Tibial nerve (tissue), 4 donors: ENCODE measurements around the gene CD79A. TPM values are rescaled to one million over a fixed set of nuclear protein-coding genes. Genes with fewer than 3 reads are reported as not detected.

Experiments
- DNase-seq, 2 donors: peaks; one replicate each; pipeline ENCODE4 v3.0.0-alpha.2; 2019; ENCODE audit warnings: low spot score in 2 of 2
- H3K27ac ChIP-seq, 4 donors: fragments of 200-600 bp; sonication (generic) in 3 of 4; one replicate each; pipeline ENCODE4 v1.5.1; 2017 to 2019; ENCODE audit warnings: mild to moderate bottlenecking in 1 of 4
- H3K27me3 ChIP-seq, 2 donors: fragments of 200-600 bp; sonication (generic) in 1 of 2; one replicate each; pipeline versions ENCODE4 v1.5.1 to v1.6.0; 2017 to 2019
- H3K36me3 ChIP-seq, 3 donors: fragments of 200-600 bp; sonication (generic); one replicate each; pipeline ENCODE4 v1.5.1; 2018 to 2019
- H3K4me1 ChIP-seq, 4 donors: fragments of 200-600 bp; sonication (generic) in 3 of 4; one replicate each; pipeline ENCODE4 v1.5.1; 2017 to 2019
- H3K4me3 ChIP-seq, 4 donors: fragments of 200-600 bp; sonication (generic) in 3 of 4; one replicate each; pipeline ENCODE4 v1.5.1; 2017 to 2019; ENCODE audit warnings: mild to moderate bottlenecking in 1 of 4, moderate library complexity in 1 of 4
- H3K9me3 ChIP-seq, 4 donors: fragments of 200-600 bp; sonication (generic) in 3 of 4; one replicate each; pipeline ENCODE4 v1.5.1; 2017 to 2019
- EP300 ChIP-seq, 2 donors: sonication (generic); formaldehyde crosslinking; IDR thresholded peaks; one replicate each; pipeline ENCODE4 v1.6.1; 2017; ENCODE audit warnings: antibody characterized with exemption in 2 of 2, mild to moderate bottlenecking in 1 of 2
- POLR2A ChIP-seq, 2 donors: fragments of 450-650 bp; IDR thresholded peaks; one replicate each; pipeline ENCODE4 v1.6.1; 2017; ENCODE audit warnings: antibody characterized with exemption in 2 of 2, mild to moderate bottlenecking in 2 of 2, moderate library complexity in 2 of 2
- WGBS, 2 donors: methylation state at CpG; one replicate each; pipeline ENCODE4 v1.1.5; 2018; 5-methylcytosine and 5-hydroxymethylcytosine counted together
- total RNA-seq, 4 donors: library from RNA; depleted of rRNA; stranded (reverse); fragments of >200 nt; gene quantifications; one replicate each; pipeline ENCODE4 v1.1.0, GENCODE V29; 2016
- TF ChIP-seq, protein P1 (sequence below), 5 experiments: fragments of 200-600 bp in 3 of 5; fragments of 450-650 bp in 2 of 5; sonication (generic) in 3 of 5; IDR thresholded peaks; one replicate each; pipeline ENCODE4 v1.5.1; 2016 to 2019; ENCODE audit warnings: antibody characterized with exemption in 5 of 5, mild to moderate bottlenecking in 3 of 5, moderate library complexity in 2 of 5

CD79A gene
- total RNA-seq, 4 donors from 2014 or later, result not detected

- DNase-seq, result no peak
- Histone ChIP-seq H3K9me3 (no peaks in the 10 kb centered on the region), H3K4me1 (peaks cover 0 to 20% (median 8%) of the 10 kb centered on the region in 4 donors), H3K4me3 (no peak overlapping the region), H3K27ac (no peak overlapping the region), H3K36me3 (peaks cover 0 to 4% (median 0%) of the 10 kb centered on the region in 3 donors), H3K27me3 (peaks cover 8 to 95% of the 10 kb centered on the region in 2 donors)
- 47% methylated on average over 13 of the region's 13 CpGs for WGBS, 2 donors
- TF ChIP-seq POLR2A (IDR thresholded peaks at IDR 0.05) (no peak), EP300 (IDR thresholded peaks at IDR 0.05) (no peak)
- TF ChIP-seq, protein P1, sequence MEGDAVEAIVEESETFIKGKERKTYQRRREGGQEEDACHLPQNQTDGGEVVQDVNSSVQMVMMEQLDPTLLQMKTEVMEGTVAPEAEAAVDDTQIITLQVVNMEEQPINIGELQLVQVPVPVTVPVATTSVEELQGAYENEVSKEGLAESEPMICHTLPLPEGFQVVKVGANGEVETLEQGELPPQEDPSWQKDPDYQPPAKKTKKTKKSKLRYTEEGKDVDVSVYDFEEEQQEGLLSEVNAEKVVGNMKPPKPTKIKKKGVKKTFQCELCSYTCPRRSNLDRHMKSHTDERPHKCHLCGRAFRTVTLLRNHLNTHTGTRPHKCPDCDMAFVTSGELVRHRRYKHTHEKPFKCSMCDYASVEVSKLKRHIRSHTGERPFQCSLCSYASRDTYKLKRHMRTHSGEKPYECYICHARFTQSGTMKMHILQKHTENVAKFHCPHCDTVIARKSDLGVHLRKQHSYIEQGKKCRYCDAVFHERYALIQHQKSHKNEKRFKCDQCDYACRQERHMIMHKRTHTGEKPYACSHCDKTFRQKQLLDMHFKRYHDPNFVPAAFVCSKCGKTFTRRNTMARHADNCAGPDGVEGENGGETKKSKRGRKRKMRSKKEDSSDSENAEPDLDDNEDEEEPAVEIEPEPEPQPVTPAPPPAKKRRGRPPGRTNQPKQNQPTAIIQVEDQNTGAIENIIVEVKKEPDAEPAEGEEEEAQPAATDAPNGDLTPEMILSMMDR (IDR thresholded peaks at IDR 0.05), result no peak
These were observed 47.4 kb downstream of the CD79A start for GRCh38 chr19:41924151-41925145.

DNA sequence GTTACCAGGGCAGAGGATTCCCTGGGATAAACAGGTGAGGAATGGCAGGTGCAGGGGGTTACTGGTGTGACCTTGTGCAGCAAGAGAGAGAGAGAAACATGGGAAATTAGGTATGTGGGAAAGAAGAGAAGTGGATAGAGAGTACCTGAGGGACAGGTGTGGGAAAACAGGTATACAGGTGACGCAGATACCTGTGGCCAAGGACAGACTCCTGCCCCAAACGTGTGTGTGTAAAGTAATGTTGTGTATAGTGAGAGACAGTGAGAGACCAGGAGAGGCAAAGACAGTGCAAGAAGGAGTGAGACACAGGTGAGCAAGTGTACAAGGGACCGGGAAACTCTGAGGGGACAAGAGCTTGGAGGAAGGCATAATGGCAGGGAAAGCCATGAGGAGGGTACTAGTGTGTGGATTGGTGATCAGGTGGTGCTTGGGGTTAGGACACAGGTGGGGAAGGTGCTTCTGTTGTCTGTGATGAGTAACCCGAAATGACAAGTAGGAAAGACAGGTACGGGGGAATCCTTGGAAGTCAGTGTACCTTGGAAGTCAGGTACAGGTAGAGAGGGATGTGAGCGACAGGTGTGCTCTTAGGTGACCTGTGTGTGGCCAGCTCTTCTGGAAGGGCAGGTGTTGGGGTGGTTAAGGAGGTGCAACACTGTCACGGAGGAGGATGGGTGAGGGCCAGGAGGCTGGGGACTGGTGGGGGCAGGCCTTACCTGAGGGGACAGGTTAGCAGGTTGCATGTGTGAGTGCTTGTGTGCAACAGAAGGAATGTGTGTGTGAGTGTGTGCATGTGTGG, 48.3 kb downstream of the CD79A start:
- Histone ChIP-seq H3K4me3 (no peak overlapping the region), H3K27me3 (peaks cover 8 to 97% of the 10 kb centered on the region in 2 donors), H3K27ac (no peak overlapping the region), H3K36me3 (peaks cover 0 to 4% (median 0%) of the 10 kb centered on the region in 3 donors), H3K9me3 (no peaks in the 10 kb centered on the region), H3K4me1 (peaks cover 0 to 20% (median 9%) of the 10 kb centered on the region in 4 donors)
- no peak for DNase-seq
- TF ChIP-seq, protein P1 (IDR thresholded peaks at IDR 0.05), result no peak
- TF ChIP-seq POLR2A (IDR thresholded peaks at IDR 0.05), result no peak
- no peak for TF ChIP-seq EP300 (IDR thresholded peaks at IDR 0.05)
- WGBS, 2 donors, result 35 to 46% methylated on average over 7 of the region's 7 CpGs

GRCh38 chr19:41926028-41926762, 49.1 kb downstream of the CD79A start:
- no peak for DNase-seq
- H3K36me3 ChIP-seq, result peaks cover 0 to 4% (median 0%) of the 10 kb centered on the region in 3 donors
- 16 to 30% methylated on average over 23 to 25 of the region's 27 CpGs for WGBS, 2 donors
- TF ChIP-seq, protein P1 (IDR thresholded peaks at IDR 0.05), result no peak
- no peak for TF ChIP-seq EP300 (IDR thresholded peaks at IDR 0.05)
- TF ChIP-seq POLR2A (IDR thresholded peaks at IDR 0.05), result no peak
- H3K27ac ChIP-seq, result no peak overlapping the region
- H3K4me3 ChIP-seq, result no peak overlapping the region
- H3K9me3 ChIP-seq, result no peaks in the 10 kb centered on the region
- peaks cover 0 to 20% (median 9%) of the 10 kb centered on the region in 4 donors for H3K4me1 ChIP-seq
- peaks cover 8 to 97% of the 10 kb centered on the region in 2 donors for H3K27me3 ChIP-seq

DNA sequence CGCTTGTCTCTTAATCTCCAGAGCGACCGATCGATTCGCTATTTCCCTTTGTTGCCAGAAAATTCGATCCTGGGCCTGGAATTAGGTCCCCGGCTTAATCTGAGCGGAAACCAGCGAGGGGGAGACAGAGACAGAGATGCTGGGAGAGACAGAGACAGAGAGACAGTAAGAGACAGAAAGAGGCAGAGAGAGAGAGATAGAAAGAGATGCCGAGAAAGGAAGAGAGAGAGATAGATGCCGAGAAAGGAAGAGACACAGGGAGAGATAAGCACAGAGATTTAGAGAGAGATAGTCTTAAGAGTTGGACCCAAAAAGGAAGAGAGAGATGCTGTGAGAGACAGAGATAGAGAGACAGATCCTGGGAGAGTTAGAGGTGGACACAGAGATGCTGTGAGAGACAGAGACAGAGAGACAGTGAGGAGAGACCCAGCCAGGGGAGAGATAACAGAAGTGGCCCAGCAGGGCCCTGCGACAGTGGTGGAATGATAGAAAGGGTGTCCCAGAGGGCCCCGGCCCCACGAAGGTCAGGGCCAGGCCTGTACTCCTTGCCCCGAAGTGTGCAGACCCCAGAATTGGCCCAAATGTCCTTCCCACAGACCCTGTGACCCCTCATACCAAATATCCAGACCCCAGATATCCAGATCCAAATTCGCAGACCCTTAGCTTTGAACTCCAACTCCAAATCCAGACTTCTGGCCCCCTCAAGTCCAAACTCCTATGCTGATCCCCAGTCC, 49.9 kb downstream of the CD79A start:
- Histone ChIP-seq H3K27me3 (peaks cover 8 to 97% of the 10 kb centered on the region in 2 donors), H3K4me1 (peaks cover 0 to 20% (median 9%) of the 10 kb centered on the region in 4 donors), H3K27ac (no peak overlapping the region), H3K4me3 (no peak overlapping the region), H3K9me3 (no peaks in the 10 kb centered on the region), H3K36me3 (peaks cover 0 to 4% (median 0%) of the 10 kb centered on the region in 3 donors)
- TF ChIP-seq, protein P1 (IDR thresholded peaks at IDR 0.05), result no peak
- TF ChIP-seq EP300 (IDR thresholded peaks at IDR 0.05) (no peak), POLR2A (IDR thresholded peaks at IDR 0.05) (no peak)
- no peak for DNase-seq
- WGBS, 2 donors, result 39 to 53% methylated on average over 16 of the region's 16 CpGs
